ENCODE data around the gene HCAR1. TPM values are rescaled to one million over a fixed set of nuclear protein-coding genes. Genes with fewer than 3 reads are reported as not detected.
"Not testable (repeated sequence)": the region's sequence is repeated elsewhere in the genome, so short reads cannot be mapped to it uniquely, and the experiment has no call there.

The HCAR1 gene
- total and polyA plus RNA-seq, 2 donors (not counting 1 experiment from before 2014, with no cell fraction given) = 0.06 TPM; not detected in 1

DNA sequence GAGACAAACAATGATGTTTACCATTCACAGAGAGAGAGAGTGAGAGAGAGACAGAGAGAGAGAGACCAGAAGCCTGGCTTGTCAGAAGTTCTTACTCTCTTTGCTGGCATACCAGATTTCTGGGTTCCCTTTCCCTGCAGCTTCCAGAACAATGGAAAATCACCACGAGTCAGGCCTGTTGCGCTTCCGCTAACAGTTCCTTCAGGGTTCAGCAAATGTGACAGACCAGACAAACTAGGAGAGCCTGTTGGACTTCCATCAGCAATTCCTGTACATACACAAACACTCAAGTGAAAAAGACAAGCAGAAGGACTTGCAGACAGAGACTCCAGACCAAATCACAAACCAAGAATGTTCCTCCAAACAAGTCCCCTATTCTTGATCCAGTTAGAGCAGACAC lies 21.4 kb downstream of the HCAR1 start:
- H3K4me2 ChIP-seq (replicated peaks; ENCODE audit: low read depth, low read length, poor library complexity, severe bottlenecking); H3K4me3 Mint-ChIP-seq; intact Hi-C loops (cut with micrococcal nuclease); CTCF ChIA-PET; H3K9me3 ChIP-seq (ENCODE audit: control extremely low read depth in 1 of 3, control insufficient read depth in 2 of 3, insufficient read depth in 1 of 3, low read length in 2 of 3); H3K27me3 Mint-ChIP-seq; H2AFZ ChIP-seq (ENCODE audit: insufficient read depth, low read depth, low read length, poor library complexity, severe bottlenecking); H3K27me3 ChIP-seq (replicated peaks in 1 of 4; ENCODE audit: control extremely low read depth in 1 of 4, control insufficient read depth in 3 of 4, insufficient read depth in 4 of 4, low read length in 3 of 4); H3K79me2 ChIP-seq (ENCODE audit: control insufficient read depth, insufficient read depth, low read length); H3K27ac Mint-ChIP-seq; H3K4me3 ChIP-seq (ENCODE audit: control extremely low read depth in 1 of 5, extremely low read depth in 1 of 5, insufficient read depth in 1 of 5, low read depth in 2 of 5, low read length in 4 of 5); H3K27ac ChIP-seq (ENCODE audit: low read length in 2 of 2); H3K4me1 ChIP-seq (ENCODE audit: control insufficient read depth in 2 of 2, insufficient read depth in 2 of 2, low read length in 2 of 2); H3K9me3 Mint-ChIP-seq (ENCODE audit: insufficient read depth); ATAC-seq (ENCODE audit: low read depth); H4K20me1 ChIP-seq (ENCODE audit: control insufficient read depth, insufficient read depth, low read length, poor library complexity, severe bottlenecking); POLR2A ChIA-PET; H3K36me3 ChIP-seq (replicated peaks in 1 of 2; ENCODE audit: control extremely low read depth in 1 of 2, control insufficient read depth in 1 of 2, extremely low read depth in 1 of 2, insufficient read depth in 2 of 2, low read length in 1 of 2); H3K9ac ChIP-seq (ENCODE audit: low read length); H3K4me1 Mint-ChIP-seq; DNase-seq: not testable (repeated sequence)
- no CpG with 5 or more reads among the region's 3 CpGs for WGBS (ENCODE audit: insufficient coverage)

GRCh38 chr12:122703841-122704240 lies 26.8 kb downstream of the HCAR1 start:
- H3K27ac Mint-ChIP-seq; H3K27me3 Mint-ChIP-seq; ATAC-seq (ENCODE audit: low read depth); H3K79me2 ChIP-seq (ENCODE audit: control insufficient read depth, insufficient read depth, low read length); H3K4me1 Mint-ChIP-seq; H3K4me2 ChIP-seq (replicated peaks; ENCODE audit: low read depth, low read length, poor library complexity, severe bottlenecking); POLR2A ChIA-PET; H3K4me3 Mint-ChIP-seq; H3K9me3 Mint-ChIP-seq (ENCODE audit: insufficient read depth); H3K36me3 ChIP-seq (replicated peaks in 1 of 2; ENCODE audit: control extremely low read depth in 1 of 2, control insufficient read depth in 1 of 2, extremely low read depth in 1 of 2, insufficient read depth in 2 of 2, low read length in 1 of 2); CTCF ChIA-PET; H3K4me3 ChIP-seq (ENCODE audit: control extremely low read depth in 1 of 5, extremely low read depth in 1 of 5, insufficient read depth in 1 of 5, low read depth in 2 of 5, low read length in 4 of 5); H3K27me3 ChIP-seq (replicated peaks in 1 of 4; ENCODE audit: control extremely low read depth in 1 of 4, control insufficient read depth in 3 of 4, insufficient read depth in 4 of 4, low read length in 3 of 4); H3K9ac ChIP-seq (ENCODE audit: low read length); H2AFZ ChIP-seq (ENCODE audit: insufficient read depth, low read depth, low read length, poor library complexity, severe bottlenecking); H3K27ac ChIP-seq (ENCODE audit: low read length in 2 of 2); H3K9me3 ChIP-seq (ENCODE audit: control extremely low read depth in 1 of 3, control insufficient read depth in 2 of 3, insufficient read depth in 1 of 3, low read length in 2 of 3); H4K20me1 ChIP-seq (ENCODE audit: control insufficient read depth, insufficient read depth, low read length, poor library complexity, severe bottlenecking); intact Hi-C loops (cut with micrococcal nuclease); DNase-seq; H3K4me1 ChIP-seq (ENCODE audit: control insufficient read depth in 2 of 2, insufficient read depth in 2 of 2, low read length in 2 of 2): not testable (repeated sequence)
- WGBS (ENCODE audit: insufficient coverage) = no CpG with 5 or more reads among the region's 3 CpGs

GRCh38 chr12:122702890-122703611 lies 27.6 kb downstream of the HCAR1 start, which contains the start of gene HCAR2:
Gene HCAR2 (minus strand): TSS chr12:122703357. CDS start chr12:122703283, 74 bp downstream.
- H2AFZ ChIP-seq (ENCODE audit: insufficient read depth, low read depth, low read length, poor library complexity, severe bottlenecking); H3K4me3 ChIP-seq (ENCODE audit: control extremely low read depth in 1 of 5, extremely low read depth in 1 of 5, insufficient read depth in 1 of 5, low read depth in 2 of 5, low read length in 4 of 5); H3K36me3 ChIP-seq (replicated peaks in 1 of 2; ENCODE audit: control extremely low read depth in 1 of 2, control insufficient read depth in 1 of 2, extremely low read depth in 1 of 2, insufficient read depth in 2 of 2, low read length in 1 of 2); H3K9me3 ChIP-seq (ENCODE audit: control extremely low read depth in 1 of 3, control insufficient read depth in 2 of 3, insufficient read depth in 1 of 3, low read length in 2 of 3); intact Hi-C loops (cut with micrococcal nuclease); H4K20me1 ChIP-seq (ENCODE audit: control insufficient read depth, insufficient read depth, low read length, poor library complexity, severe bottlenecking); H3K27ac ChIP-seq (ENCODE audit: low read length in 2 of 2); H3K4me1 Mint-ChIP-seq; H3K27me3 ChIP-seq (replicated peaks in 1 of 4; ENCODE audit: control extremely low read depth in 1 of 4, control insufficient read depth in 3 of 4, insufficient read depth in 4 of 4, low read length in 3 of 4); H3K4me1 ChIP-seq (ENCODE audit: control insufficient read depth in 2 of 2, insufficient read depth in 2 of 2, low read length in 2 of 2); H3K4me3 Mint-ChIP-seq; H3K9me3 Mint-ChIP-seq (ENCODE audit: insufficient read depth); H3K27ac Mint-ChIP-seq; H3K9ac ChIP-seq (ENCODE audit: low read length); DNase-seq; ATAC-seq (ENCODE audit: low read depth); H3K27me3 Mint-ChIP-seq; H3K4me2 ChIP-seq (replicated peaks; ENCODE audit: low read depth, low read length, poor library complexity, severe bottlenecking); POLR2A ChIA-PET; CTCF ChIA-PET; H3K79me2 ChIP-seq (ENCODE audit: control insufficient read depth, insufficient read depth, low read length): not testable (repeated sequence)
- WGBS (ENCODE audit: insufficient coverage) = 93% methylated on average over 17 of the region's 22 CpGs

DNA sequence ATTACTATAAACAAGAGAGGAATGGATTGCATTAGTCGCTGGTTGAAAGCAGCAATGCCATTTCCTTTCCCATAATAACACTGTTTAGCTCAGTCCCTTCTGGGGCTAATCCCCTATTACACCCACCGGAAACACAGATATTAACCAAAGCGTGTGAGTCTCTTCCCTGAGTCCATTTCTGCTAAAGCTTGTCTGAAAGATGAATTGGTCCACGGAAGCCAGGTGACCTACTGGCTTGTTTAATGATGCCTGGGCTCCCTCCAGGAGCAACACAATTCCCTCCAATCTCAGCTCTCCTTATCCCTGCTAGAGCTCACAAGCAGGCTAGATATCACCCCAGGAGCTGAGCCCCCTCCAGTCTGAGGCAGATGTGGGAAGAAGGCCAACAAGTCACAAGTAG lies 29.2 kb downstream of the HCAR1 start:
- H3K4me2 ChIP-seq (replicated peaks; ENCODE audit: low read depth, low read length, poor library complexity, severe bottlenecking); H3K9me3 Mint-ChIP-seq (ENCODE audit: insufficient read depth); H3K27me3 ChIP-seq (replicated peaks in 1 of 4; ENCODE audit: control extremely low read depth in 1 of 4, control insufficient read depth in 3 of 4, insufficient read depth in 4 of 4, low read length in 3 of 4); H3K4me1 ChIP-seq (ENCODE audit: control insufficient read depth in 2 of 2, insufficient read depth in 2 of 2, low read length in 2 of 2); H3K27ac ChIP-seq (ENCODE audit: low read length in 2 of 2); H3K27ac Mint-ChIP-seq; H3K4me3 Mint-ChIP-seq; H2AFZ ChIP-seq (ENCODE audit: insufficient read depth, low read depth, low read length, poor library complexity, severe bottlenecking); H3K9me3 ChIP-seq (ENCODE audit: control extremely low read depth in 1 of 3, control insufficient read depth in 2 of 3, insufficient read depth in 1 of 3, low read length in 2 of 3); intact Hi-C loops (cut with micrococcal nuclease); H3K9ac ChIP-seq (ENCODE audit: low read length); DNase-seq; CTCF ChIA-PET; H3K27me3 Mint-ChIP-seq; H3K4me1 Mint-ChIP-seq; POLR2A ChIA-PET; H3K79me2 ChIP-seq (ENCODE audit: control insufficient read depth, insufficient read depth, low read length); H3K36me3 ChIP-seq (replicated peaks in 1 of 2; ENCODE audit: control extremely low read depth in 1 of 2, control insufficient read depth in 1 of 2, extremely low read depth in 1 of 2, insufficient read depth in 2 of 2, low read length in 1 of 2); H4K20me1 ChIP-seq (ENCODE audit: control insufficient read depth, insufficient read depth, low read length, poor library complexity, severe bottlenecking); ATAC-seq (ENCODE audit: low read depth): not testable (repeated sequence)
- 80% methylated on average over 2 of the region's 4 CpGs for WGBS (ENCODE audit: insufficient coverage)
- H3K4me3 ChIP-seq (ENCODE audit: control extremely low read depth in 1 of 5, extremely low read depth in 1 of 5, insufficient read depth in 1 of 5, low read depth in 2 of 5, low read length in 4 of 5) = peak overlapping the region in 1 of 5 experiments; percentile 38

Measured in B cell (primary cell).